Keratinocyte (primary cell): ENCODE measurements around the gene RAB32.

ENCODE experiments used
- EZH2 ChIP-seq: IDR thresholded peaks from one replicate; pipeline ENCODE4 v1.6.1; 2012; ENCODE audit warnings: inconsistent platforms, mild to moderate bottlenecking, low read length, moderate library complexity
- TF ChIP-seq, protein P1 (sequence below), 3 experiments: IDR thresholded peaks in 1 of 3; conservative IDR thresholded peaks in 1 of 3; optimal IDR thresholded peaks in 1 of 3; 2 replicates in 2 of 3; 3 replicates in 1 of 3; pipeline versions ENCODE3 to v1.5.1; 2011; ENCODE audit warnings: low read length in 3 of 3, mild to moderate bottlenecking in 3 of 3, moderate library complexity in 2 of 3, control low read depth in 1 of 3, inconsistent platforms in 1 of 3; ENCODE audit not compliant: insufficient read depth in 2 of 3; ENCODE audit errors: extremely low read depth in 1 of 3

- TF ChIP-seq, protein P1, sequence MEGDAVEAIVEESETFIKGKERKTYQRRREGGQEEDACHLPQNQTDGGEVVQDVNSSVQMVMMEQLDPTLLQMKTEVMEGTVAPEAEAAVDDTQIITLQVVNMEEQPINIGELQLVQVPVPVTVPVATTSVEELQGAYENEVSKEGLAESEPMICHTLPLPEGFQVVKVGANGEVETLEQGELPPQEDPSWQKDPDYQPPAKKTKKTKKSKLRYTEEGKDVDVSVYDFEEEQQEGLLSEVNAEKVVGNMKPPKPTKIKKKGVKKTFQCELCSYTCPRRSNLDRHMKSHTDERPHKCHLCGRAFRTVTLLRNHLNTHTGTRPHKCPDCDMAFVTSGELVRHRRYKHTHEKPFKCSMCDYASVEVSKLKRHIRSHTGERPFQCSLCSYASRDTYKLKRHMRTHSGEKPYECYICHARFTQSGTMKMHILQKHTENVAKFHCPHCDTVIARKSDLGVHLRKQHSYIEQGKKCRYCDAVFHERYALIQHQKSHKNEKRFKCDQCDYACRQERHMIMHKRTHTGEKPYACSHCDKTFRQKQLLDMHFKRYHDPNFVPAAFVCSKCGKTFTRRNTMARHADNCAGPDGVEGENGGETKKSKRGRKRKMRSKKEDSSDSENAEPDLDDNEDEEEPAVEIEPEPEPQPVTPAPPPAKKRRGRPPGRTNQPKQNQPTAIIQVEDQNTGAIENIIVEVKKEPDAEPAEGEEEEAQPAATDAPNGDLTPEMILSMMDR (optimal IDR thresholded peaks at IDR 0.05 in 1 of 3, IDR thresholded peaks at IDR 0.05 in 1 of 3, conservative IDR thresholded peaks at IDR 0.05 in 1 of 3; ENCODE audit: extremely low read depth in 1 of 3, insufficient read depth in 2 of 3, low read length in 3 of 3) = no peak
- no peak for TF ChIP-seq EZH2
Observed at GRCh38 chr6:146583966-146584365, 40.3 kb downstream of the RAB32 start.
